ENCODE measurements around the gene LSR. TPM values are rescaled to one million over a fixed set of nuclear protein-coding genes. Genes with fewer than 3 reads are reported as not detected.
"Not testable (repeated sequence)": the region's sequence is repeated elsewhere in the genome, so short reads cannot be mapped to it uniquely, and the experiment has no call there.

LSR gene
- total RNA-seq, 1 experiment from 2014 or later: 0.69 TPM

GRCh38 chr19:35217649-35217990 is 31.2 kb upstream of the LSR start:
- DNase-seq (ENCODE audit: low spot score): no peak

- no peak for DNase-seq (ENCODE audit: low spot score)
These were observed 29.8 kb upstream of the LSR start for GRCh38 chr19:35219008-35219407.

GRCh38 chr19:35220315-35220921 is 28.4 kb upstream of the LSR start:
- no peak for DNase-seq (ENCODE audit: low spot score)

DNA sequence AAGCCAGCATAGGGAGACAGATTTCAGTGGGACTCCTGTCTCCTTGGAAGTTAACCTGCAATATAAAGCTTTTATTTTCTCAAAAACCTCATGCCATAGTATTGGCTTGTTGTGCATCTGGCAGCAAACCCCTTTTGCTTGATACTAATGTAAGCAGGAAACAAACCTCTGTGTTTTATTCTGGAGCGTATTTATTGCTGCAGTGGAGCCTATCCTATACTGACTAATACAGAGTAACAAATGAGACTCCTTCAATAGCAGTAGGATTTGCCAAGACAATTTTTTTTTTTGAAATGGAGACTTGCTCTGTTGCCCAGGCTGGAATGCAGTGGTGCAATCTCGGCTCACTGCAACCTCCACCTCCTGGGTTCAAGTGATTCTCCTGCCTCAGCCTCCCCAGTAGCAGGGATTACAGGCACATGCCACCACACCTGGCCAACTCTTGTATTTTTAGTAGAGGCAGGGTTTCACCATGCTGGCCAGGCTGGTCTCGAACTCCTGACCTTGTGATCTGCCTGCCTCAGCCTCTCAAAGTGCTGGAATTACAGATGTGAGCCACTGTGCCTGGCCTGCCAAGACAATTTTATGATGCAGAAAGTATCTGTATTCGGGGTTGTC is 27.7 kb upstream of the LSR start:
- not testable (repeated sequence) for DNase-seq (ENCODE audit: low spot score)

GRCh38 chr19:35222373-35223015 is 26.3 kb upstream of the LSR start:
- DNase-seq (ENCODE audit: low spot score): no peak

DNA sequence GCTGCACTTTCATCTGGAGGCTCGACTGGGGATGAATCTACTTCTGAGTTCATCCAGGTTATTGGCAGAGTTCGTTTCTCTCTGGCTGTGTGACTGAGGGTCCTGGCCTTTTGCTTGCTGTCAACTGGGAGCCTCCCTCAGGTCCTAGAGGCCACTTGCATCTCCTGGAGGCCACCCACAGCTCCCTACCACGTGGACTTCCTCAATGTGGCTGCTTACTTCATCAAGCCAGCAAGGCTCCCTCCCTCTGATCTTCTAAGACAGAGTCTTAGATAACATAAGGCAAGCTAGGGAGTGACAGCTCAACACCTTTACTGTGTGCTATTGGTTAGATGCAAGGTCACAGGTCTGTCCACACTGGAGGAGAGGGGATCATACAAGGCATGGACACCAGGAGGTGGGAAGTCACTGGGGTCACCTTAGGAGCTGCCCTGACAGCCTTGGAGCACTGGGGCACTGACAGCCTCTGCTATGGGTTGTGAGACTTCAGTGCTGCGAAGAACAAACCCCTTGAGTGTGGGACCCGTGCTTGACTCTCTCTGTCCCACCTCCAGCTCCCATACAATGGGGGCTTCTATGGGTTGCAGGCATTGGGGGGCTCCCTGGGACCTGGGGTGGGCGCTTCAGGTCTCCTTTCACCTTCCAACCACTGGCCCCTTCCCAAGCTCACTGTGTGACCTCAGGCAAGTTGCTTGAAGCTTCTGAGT is 25.6 kb upstream of the LSR start:
- DNase-seq (ENCODE audit: low spot score): no peak

GRCh38 chr19:35223862-35224505 is 24.8 kb upstream of the LSR start:
- no peak for DNase-seq (ENCODE audit: low spot score)

- no peak for DNase-seq (ENCODE audit: low spot score)
These were observed 23.9 kb upstream of the LSR start for GRCh38 chr19:35224681-35225571.

- DNase-seq (ENCODE audit: low spot score): no peak
These were observed 22.9 kb upstream of the LSR start for GRCh38 chr19:35225951-35226350.

- no peak for DNase-seq (ENCODE audit: low spot score)
These were observed 22.1 kb upstream of the LSR start for GRCh38 chr19:35226748-35227147.

GRCh38 chr19:35228177-35228930 is 20.4 kb upstream of the LSR start, which contains the start of gene FAM187B:
FAM187B (minus strand) TSS chr19:35228739; CDS start chr19:35228680, 59 bp downstream.
- no peak for DNase-seq (ENCODE audit: low spot score)

GRCh38 chr19:35229601-35230000 is 19.2 kb upstream of the LSR start:
- no peak for DNase-seq (ENCODE audit: low spot score)

DNA sequence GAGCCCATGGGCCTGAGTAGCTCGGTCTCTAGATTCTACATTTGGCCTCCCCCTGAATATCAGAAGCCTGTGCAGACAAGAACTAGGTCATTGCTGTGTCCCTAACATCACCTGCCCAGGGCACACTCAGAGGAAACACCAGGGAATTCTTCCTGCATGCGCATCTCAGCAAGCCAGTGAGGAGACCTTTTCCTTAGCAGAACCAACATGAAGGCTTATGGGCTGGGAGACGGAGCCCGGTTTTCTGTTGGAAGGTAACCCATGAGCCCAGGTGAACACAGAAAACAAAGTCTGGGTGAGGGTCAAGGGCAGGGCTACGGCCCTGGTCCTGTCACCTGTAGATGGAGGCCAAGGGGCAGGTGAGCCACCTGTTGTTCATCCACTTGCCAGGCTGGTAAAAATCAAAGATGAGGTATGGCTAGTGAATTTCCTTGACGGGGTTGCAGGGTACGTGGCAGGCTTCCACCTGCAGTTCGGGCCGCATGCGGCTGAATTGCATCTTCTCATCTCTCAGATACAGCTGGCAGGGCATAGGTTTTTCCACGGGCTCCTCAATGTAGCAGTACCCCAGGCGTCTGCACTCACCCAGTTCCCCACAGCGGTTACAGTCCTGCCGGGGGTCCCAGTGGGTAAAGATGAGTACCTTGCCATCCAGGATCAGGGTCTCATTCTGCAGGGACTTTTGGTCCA is 16.7 kb upstream of the LSR start:
- no peak for DNase-seq (ENCODE audit: low spot score)

DNA sequence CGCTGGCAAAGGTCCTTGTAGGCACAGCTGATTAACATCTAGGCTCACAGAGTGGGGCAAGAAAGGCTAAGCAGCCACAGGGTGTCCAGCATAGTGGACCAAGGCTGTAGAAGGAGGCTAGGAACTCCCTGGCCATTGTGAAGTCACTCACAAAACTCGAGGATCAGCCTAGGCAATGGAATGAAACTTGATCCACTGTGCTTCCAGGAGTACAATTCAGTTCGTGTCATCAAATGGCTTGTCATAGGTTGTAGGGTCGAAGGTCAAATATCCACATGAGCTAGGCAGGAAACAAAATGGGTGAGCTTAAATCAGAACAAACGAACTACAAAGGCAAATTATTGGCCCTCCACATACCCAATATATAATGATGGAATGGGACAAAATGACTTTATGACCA is 15.9 kb upstream of the LSR start:
- DNase-seq (ENCODE audit: low spot score): no peak

DNA sequence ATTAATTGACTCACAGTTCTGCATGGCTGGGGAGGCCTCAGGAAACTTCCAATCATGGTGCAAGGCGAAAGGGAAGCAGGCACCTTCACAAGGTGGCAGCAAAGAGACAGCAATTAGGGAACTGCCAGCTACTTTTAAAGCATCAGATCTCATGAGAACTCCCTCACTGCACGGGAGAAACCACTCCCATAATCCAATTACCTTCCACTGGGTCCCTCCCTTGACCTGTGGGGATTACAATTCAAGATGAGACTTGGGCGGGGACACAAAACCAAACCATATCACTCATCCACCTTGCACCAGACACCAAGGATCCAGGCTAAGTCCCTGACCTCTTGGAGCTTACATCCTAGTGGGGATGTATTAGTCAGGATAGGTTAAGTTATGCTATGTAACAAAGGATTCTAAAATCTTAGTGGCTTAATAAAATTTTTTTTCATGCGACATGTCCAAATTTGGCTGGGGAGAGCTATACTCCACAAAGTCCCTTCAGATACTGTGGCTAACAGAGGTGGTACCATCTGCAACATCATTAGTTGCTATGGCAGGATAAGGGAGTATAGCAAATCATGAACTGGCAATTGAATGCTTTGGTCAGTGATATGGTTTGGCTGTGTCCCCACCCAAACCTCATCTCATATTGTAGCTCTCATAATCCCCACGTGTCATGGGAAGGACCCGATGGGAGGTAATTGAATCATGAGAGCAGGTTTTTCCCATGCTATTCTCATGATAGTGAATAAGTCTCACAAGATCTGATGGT is 12.0 kb upstream of the LSR start:
- DNase-seq (ENCODE audit: low spot score): no peak

DNA sequence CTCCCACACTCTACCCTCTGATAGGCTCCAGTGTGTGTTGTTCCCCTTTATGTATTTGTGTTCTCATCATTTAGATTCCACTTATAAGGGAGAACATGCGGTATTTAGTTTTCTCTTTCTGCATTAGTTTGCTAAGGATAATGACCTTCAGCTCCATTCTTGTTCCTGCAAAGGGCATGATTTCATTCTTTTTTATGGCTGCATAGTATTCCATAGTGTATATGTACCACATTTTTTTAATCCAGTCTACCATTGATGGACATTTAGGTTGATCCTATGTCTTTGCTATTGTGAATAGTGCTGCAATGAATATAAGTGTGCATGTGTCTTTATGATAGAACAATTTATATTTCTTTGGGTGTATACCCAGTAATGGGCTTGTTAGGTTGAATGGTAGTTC is 9.2 kb upstream of the LSR start:
- not testable (repeated sequence) for DNase-seq (ENCODE audit: low spot score)

- no peak for DNase-seq (ENCODE audit: low spot score)
These were observed 8.5 kb upstream of the LSR start for GRCh38 chr19:35240327-35240726.

DNA sequence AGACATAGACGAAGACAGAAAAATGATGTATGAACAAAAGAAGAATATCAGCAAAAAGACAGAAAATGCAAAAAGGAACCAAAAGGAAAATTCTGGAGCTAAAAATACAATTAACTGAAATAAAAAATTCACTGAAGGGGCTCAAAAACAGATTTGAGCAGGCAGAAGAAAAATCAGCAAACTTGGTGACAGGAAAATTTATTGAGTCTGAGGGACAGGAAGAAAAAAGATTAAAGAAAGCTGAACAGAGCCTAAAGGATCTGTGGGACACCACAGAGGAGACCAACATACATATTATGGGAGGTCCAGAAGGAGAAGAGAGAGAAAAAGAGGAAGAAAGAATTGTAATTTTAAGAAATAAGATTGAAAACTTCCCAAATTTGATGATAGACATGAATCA is 7.4 kb upstream of the LSR start:
- DNase-seq (ENCODE audit: low spot score): no peak

DNA sequence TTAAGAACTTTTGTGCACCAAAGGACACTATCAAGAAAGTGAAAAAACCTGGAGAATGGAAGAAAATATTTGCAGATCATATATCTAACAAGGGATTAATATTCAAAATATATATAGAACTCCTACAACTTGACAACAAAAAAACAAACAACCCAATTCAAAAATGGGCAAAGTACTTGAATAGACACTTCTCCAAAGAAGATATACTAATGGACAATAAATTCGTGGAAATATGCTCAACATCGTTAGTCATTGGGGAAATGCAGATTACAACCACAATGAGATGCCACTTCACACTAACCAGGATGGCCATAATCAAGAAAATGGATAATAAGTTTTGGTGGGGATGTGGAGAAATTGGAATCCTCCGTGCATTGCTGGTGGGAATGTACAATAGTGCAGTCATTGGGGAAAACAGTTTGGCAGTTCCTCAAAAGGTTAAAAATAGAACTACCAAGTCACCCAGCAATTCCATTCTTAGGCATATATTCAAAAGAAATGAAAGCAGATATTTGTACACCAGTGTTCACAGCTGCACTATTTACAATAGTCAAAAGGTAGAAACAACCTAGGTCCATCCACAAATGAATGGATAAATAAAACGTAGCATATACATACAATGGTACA is 2.2 kb upstream of the LSR start:
- no peak for DNase-seq (ENCODE audit: low spot score)
